Testis (tissue), 3 donors: Measurements from ENCODE around the gene MOCS2. TPM values are rescaled to one million over a fixed set of nuclear protein-coding genes. Genes with fewer than 3 reads are reported as not detected.

ENCODE experiments used
- DNase-seq: peaks from one replicate; pipeline ENCODE4 v3.0.0-alpha.2; 2019
- H3K27ac ChIP-seq, 2 donors: fragments of 200-600 bp; sonication (generic); one replicate each; pipeline ENCODE4 v1.5.1; 2019
- H3K27me3 ChIP-seq: fragments of 200-600 bp; sonication (generic); one replicate; pipeline ENCODE4 v1.5.1; 2019
- H3K36me3 ChIP-seq: fragments of 200-600 bp; sonication (generic); one replicate; pipeline ENCODE4 v1.5.1; 2017; ENCODE audit warnings: low read depth; ENCODE audit errors: missing control alignments
- H3K4me1 ChIP-seq: fragments of 200-600 bp; sonication (generic); one replicate; pipeline ENCODE4 v1.5.1; 2019
- H3K4me3 ChIP-seq, 2 donors: fragments of 200-600 bp; sonication (generic); one replicate each; pipeline ENCODE4 v1.5.1; 2017 to 2019
- H3K9me3 ChIP-seq: fragments of 200-600 bp; sonication (generic); one replicate; pipeline ENCODE4 v1.5.1; 2017
- CTCF ChIP-seq, 3 experiments: fragments of 450-650 bp in 2 of 3; fragments of 200-600 bp in 1 of 3; sonication (generic) in 1 of 3; IDR thresholded peaks; one replicate each; pipeline ENCODE4 v1.5.1; 2016 to 2019; ENCODE audit warnings: antibody characterized with exemption in 3 of 3, mild to moderate bottlenecking in 2 of 3, moderate library complexity in 1 of 3
- POLR2A ChIP-seq: fragments of 450-650 bp; IDR thresholded peaks from one replicate; pipeline ENCODE4 v1.6.1; 2017; ENCODE audit warnings: antibody characterized with exemption, mild to moderate bottlenecking, moderate library complexity
- WGBS, 2 donors: methylation state at CpG; one replicate each; pipeline ENCODE4 v1.1.5; 2018; 5-methylcytosine and 5-hydroxymethylcytosine counted together
- intact Hi-C: fragments of 100-400 bp; cut with DNase I; formaldehyde crosslinking; loops from one replicate; pipeline ENCODE4 v1.15.1; 2023; ENCODE audit warnings: low total_unique reads
- polyA plus RNA-seq: library from polyadenylated mRNA; stranded (reverse); fragments of 350-450 nt; fragmentation: Illumina TruSeq; extraction: RNeasy Lipid Tissue Mini Kit (QIAGEN cat#74804); gene quantifications from one replicate; pipeline ENCODE4 v1.2.3, GENCODE V29; 2014; ENCODE audit warnings: low read depth, low replicate concordance; ENCODE audit not compliant: insufficient read depth
- total RNA-seq, 2 donors: library from RNA; depleted of rRNA; stranded (reverse); fragments of >200 nt; gene quantifications; one replicate each; pipeline ENCODE4 v1.2.3, GENCODE V29; 2016

MOCS2 gene
- total and polyA plus RNA-seq, 3 donors from 2014 or later, result 39.6 to 46.1 (median 45.6) TPM

- no peak for DNase-seq
- H3K9me3 ChIP-seq, result no peaks in the 10 kb centered on the region
- H3K27me3 ChIP-seq, result no peaks in the 10 kb centered on the region
- no peak for TF ChIP-seq POLR2A
- no peak for TF ChIP-seq CTCF (IDR thresholded peaks at IDR 0.05)
- intact Hi-C loops, result no loop called here
- no peaks in the 10 kb centered on the region for H3K36me3 ChIP-seq
- no peaks in the 10 kb centered on the region for H3K4me1 ChIP-seq
- H3K27ac ChIP-seq, result no peak overlapping the region
- WGBS, 2 donors, result 71 to 78% methylated on average over 1 of the region's 1 CpG
- no peak overlapping the region for H3K4me3 ChIP-seq
Measured at GRCh38 chr5:53128481-53128880, 18.9 kb upstream of the MOCS2 start.

GRCh38 chr5:53127107-53127506 is 17.6 kb upstream of the MOCS2 start:
- H3K9me3 ChIP-seq, result no peaks in the 10 kb centered on the region
- no peak overlapping the region for H3K4me3 ChIP-seq
- 61 to 80% methylated on average over 1 of the region's 1 CpG for WGBS, 2 donors
- TF ChIP-seq POLR2A, result no peak
- no peak for TF ChIP-seq CTCF (IDR thresholded peaks at IDR 0.05)
- intact Hi-C loops, result no loop called here
- H3K4me1 ChIP-seq, result no peaks in the 10 kb centered on the region
- no peaks in the 10 kb centered on the region for H3K27me3 ChIP-seq
- H3K27ac ChIP-seq, result no peak overlapping the region
- no peak for DNase-seq
- no peaks in the 10 kb centered on the region for H3K36me3 ChIP-seq

GRCh38 chr5:53126521-53126920 is 17.0 kb upstream of the MOCS2 start:
- TF ChIP-seq CTCF (IDR thresholded peaks at IDR 0.05) (no peak), POLR2A (no peak)
- intact Hi-C loops, result no loop called here

GRCh38 chr5:53123702-53124101 is 14.1 kb upstream of the MOCS2 start:
- Histone ChIP-seq H3K9me3 (no peaks in the 10 kb centered on the region), H3K4me1 (no peaks in the 10 kb centered on the region), H3K27me3 (no peaks in the 10 kb centered on the region), H3K27ac (no peak overlapping the region), H3K36me3 (no peaks in the 10 kb centered on the region), H3K4me3 (no peak overlapping the region)
- no peak for DNase-seq
- TF ChIP-seq CTCF (IDR thresholded peaks at IDR 0.05), result no peak
- TF ChIP-seq POLR2A, result no peak
- intact Hi-C loops, result no loop called here

More at GRCh38 chr5:53126521-53126920, 17.0 kb upstream of the MOCS2 start:
- no peaks in the 10 kb centered on the region for H3K9me3 ChIP-seq
- no peaks in the 10 kb centered on the region for H3K27me3 ChIP-seq
- no peak overlapping the region for H3K27ac ChIP-seq
- WGBS, 2 donors, result 91 to 97% methylated on average over 3 of the region's 3 CpGs
- no peaks in the 10 kb centered on the region for H3K36me3 ChIP-seq
- DNase-seq, result no peak
- no peak overlapping the region for H3K4me3 ChIP-seq
- no peaks in the 10 kb centered on the region for H3K4me1 ChIP-seq

GRCh38 chr5:53120165-53120564 is 10.6 kb upstream of the MOCS2 start:
- 90 to 95% methylated on average over 1 of the region's 1 CpG for WGBS, 2 donors
- Histone ChIP-seq H3K36me3 (no peaks in the 10 kb centered on the region), H3K4me1 (no peaks in the 10 kb centered on the region), H3K4me3 (no peak overlapping the region), H3K9me3 (no peaks in the 10 kb centered on the region), H3K27me3 (no peaks in the 10 kb centered on the region), H3K27ac (no peak overlapping the region)
- no peak for DNase-seq
- TF ChIP-seq CTCF (IDR thresholded peaks at IDR 0.05), result no peak
- no peak for TF ChIP-seq POLR2A
- intact Hi-C loops, result no loop called here
